ENCODE data around the gene CCR7. TPM values are rescaled to one million over a fixed set of nuclear protein-coding genes. Genes with fewer than 3 reads are reported as not detected.

The CCR7 gene
- total and polyA plus RNA-seq, 2 of the 13 experiments (the other 11 are each of a cell fraction or from before 2014, with no cell fraction given) = 0.04 to 0.53 TPM

DNA sequence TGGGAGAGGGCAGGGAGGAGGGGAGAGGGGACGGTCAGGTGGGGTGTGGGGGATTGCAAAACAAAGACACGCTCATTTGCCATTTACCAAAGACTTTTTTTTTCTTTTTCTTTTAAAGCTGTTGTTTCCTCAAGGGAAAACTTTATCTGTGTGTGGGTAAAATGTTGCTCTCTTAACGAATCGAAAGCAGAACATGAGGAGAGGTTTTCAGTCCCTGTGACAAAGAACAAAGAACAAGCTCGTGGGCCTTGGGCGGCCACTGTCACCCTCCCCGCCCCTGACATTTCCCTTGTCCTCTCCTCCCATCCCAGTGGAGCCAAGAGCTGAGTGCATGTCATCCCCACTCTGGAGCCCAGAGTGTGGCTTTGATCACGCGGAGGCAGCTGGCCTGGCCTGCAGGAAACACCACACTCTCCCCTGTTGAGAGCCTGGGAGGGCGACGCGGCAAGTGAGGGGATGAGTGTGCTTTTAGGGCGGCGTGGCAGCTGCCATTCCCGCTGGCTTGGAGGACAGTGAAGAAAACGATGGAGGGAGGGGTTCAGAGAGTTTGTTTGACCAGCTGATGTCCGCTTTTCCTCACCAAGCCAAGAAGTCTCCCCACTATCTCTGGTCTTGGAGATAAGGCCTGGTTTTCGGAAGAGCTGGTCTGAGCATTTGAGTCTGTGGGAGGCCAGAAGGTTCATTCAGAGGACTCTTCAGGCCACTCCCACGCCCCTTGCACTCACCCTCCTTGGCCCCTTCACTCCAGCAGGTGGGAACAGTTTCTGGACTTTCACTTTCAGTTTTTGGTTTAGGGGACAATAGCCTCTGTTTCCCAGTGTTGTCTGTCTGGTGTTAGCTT is 11.4 kb downstream of the CCR7 start (continued):
- TF ChIP-seq, protein P1, sequence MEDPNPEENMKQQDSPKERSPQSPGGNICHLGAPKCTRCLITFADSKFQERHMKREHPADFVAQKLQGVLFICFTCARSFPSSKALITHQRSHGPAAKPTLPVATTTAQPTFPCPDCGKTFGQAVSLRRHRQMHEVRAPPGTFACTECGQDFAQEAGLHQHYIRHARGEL (CRISPR knock-in tag; IDR thresholded peaks at IDR 0.05) = no peak
- TF ChIP-seq ZBTB7B (CRISPR knock-in tag; IDR thresholded peaks at IDR 0.05) (no peak), CBX2 (IDR thresholded peaks at IDR 0.05; ENCODE audit: low read depth, low read length) (no peak), CBX2 (CRISPR knock-in tag; IDR thresholded peaks at IDR 0.05; ENCODE audit: low read depth) (no peak), ZNF180 (CRISPR knock-in tag; IDR thresholded peaks at IDR 0.05; ENCODE audit: borderline replicate concordance, low read depth) (no peak), HNRNPH1 (optimal IDR thresholded peaks at IDR 0.05; ENCODE audit: low read depth, low read length) (no peak), ZNF235 (CRISPR knock-in tag; IDR thresholded peaks at IDR 0.05; ENCODE audit: borderline replicate concordance) (no peak), TP53 (CRISPR knock-in tag; conservative IDR thresholded peaks at IDR 0.05) (no peak), FOXK2 (IDR thresholded peaks at IDR 0.05) (no peak), ZNF224 (CRISPR knock-in tag; IDR thresholded peaks at IDR 0.05) (no peak), MXI1 (IDR thresholded peaks at IDR 0.05; ENCODE audit: borderline replicate concordance, low read depth, low read length) (no peak), PCBP1 (IDR thresholded peaks at IDR 0.05; ENCODE audit: borderline replicate concordance, low read depth, low read length) (no peak), ZNF629 (CRISPR knock-in tag; conservative IDR thresholded peaks at IDR 0.05) (no peak)
- TF ChIP-seq, protein P2, sequence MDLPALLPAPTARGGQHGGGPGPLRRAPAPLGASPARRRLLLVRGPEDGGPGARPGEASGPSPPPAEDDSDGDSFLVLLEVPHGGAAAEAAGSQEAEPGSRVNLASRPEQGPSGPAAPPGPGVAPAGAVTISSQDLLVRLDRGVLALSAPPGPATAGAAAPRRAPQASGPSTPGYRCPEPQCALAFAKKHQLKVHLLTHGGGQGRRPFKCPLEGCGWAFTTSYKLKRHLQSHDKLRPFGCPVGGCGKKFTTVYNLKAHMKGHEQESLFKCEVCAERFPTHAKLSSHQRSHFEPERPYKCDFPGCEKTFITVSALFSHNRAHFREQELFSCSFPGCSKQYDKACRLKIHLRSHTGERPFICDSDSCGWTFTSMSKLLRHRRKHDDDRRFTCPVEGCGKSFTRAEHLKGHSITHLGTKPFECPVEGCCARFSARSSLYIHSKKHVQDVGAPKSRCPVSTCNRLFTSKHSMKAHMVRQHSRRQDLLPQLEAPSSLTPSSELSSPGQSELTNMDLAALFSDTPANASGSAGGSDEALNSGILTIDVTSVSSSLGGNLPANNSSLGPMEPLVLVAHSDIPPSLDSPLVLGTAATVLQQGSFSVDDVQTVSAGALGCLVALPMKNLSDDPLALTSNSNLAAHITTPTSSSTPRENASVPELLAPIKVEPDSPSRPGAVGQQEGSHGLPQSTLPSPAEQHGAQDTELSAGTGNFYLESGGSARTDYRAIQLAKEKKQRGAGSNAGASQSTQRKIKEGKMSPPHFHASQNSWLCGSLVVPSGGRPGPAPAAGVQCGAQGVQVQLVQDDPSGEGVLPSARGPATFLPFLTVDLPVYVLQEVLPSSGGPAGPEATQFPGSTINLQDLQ (CRISPR knock-in tag; IDR thresholded peaks at IDR 0.05) = no peak
- TF ChIP-seq, protein P3, sequence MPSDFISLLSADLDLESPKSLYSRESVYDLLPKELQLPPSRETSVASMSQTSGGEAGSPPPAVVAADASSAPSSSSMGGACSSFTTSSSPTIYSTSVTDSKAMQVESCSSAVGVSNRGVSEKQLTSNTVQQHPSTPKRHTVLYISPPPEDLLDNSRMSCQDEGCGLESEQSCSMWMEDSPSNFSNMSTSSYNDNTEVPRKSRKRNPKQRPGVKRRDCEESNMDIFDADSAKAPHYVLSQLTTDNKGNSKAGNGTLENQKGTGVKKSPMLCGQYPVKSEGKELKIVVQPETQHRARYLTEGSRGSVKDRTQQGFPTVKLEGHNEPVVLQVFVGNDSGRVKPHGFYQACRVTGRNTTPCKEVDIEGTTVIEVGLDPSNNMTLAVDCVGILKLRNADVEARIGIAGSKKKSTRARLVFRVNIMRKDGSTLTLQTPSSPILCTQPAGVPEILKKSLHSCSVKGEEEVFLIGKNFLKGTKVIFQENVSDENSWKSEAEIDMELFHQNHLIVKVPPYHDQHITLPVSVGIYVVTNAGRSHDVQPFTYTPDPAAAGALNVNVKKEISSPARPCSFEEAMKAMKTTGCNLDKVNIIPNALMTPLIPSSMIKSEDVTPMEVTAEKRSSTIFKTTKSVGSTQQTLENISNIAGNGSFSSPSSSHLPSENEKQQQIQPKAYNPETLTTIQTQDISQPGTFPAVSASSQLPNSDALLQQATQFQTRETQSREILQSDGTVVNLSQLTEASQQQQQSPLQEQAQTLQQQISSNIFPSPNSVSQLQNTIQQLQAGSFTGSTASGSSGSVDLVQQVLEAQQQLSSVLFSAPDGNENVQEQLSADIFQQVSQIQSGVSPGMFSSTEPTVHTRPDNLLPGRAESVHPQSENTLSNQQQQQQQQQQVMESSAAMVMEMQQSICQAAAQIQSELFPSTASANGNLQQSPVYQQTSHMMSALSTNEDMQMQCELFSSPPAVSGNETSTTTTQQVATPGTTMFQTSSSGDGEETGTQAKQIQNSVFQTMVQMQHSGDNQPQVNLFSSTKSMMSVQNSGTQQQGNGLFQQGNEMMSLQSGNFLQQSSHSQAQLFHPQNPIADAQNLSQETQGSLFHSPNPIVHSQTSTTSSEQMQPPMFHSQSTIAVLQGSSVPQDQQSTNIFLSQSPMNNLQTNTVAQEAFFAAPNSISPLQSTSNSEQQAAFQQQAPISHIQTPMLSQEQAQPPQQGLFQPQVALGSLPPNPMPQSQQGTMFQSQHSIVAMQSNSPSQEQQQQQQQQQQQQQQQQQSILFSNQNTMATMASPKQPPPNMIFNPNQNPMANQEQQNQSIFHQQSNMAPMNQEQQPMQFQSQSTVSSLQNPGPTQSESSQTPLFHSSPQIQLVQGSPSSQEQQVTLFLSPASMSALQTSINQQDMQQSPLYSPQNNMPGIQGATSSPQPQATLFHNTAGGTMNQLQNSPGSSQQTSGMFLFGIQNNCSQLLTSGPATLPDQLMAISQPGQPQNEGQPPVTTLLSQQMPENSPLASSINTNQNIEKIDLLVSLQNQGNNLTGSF (CRISPR knock-in tag; IDR thresholded peaks at IDR 0.05) = no peak
- TF ChIP-seq, protein P4, sequence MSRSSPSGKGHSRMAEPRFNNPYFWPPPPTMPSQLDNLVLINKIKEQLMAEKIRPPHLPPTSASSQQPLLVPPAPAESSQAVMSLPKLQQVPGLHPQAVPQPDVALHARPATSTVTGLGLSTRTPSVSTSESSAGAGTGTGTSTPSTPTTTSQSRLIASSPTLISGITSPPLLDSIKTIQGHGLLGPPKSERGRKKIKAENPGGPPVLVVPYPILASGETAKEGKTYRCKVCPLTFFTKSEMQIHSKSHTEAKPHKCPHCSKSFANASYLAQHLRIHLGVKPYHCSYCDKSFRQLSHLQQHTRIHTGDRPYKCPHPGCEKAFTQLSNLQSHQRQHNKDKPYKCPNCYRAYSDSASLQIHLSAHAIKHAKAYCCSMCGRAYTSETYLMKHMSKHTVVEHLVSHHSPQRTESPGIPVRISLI (CRISPR knock-in tag; IDR thresholded peaks at IDR 0.05; ENCODE audit: borderline replicate concordance) = no peak
- TF ChIP-seq, protein P5, sequence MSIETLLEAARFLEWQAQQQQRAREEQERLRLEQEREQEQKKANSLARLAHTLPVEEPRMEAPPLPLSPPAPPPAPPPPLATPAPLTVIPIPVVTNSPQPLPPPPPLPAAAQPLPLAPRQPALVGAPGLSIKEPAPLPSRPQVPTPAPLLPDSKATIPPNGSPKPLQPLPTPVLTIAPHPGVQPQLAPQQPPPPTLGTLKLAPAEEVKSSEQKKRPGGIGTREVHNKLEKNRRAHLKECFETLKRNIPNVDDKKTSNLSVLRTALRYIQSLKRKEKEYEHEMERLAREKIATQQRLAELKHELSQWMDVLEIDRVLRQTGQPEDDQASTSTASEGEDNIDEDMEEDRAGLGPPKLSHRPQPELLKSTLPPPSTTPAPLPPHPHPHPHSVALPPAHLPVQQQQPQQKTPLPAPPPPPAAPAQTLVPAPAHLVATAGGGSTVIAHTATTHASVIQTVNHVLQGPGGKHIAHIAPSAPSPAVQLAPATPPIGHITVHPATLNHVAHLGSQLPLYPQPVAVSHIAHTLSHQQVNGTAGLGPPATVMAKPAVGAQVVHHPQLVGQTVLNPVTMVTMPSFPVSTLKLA (IDR thresholded peaks at IDR 0.05) = no peak
- TF ChIP-seq, protein P6, sequence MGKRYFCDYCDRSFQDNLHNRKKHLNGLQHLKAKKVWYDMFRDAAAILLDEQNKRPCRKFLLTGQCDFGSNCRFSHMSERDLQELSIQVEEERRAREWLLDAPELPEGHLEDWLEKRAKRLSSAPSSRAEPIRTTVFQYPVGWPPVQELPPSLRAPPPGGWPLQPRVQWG (CRISPR knock-in tag; IDR thresholded peaks at IDR 0.05; ENCODE audit: borderline replicate concordance, low read depth) = no peak
